Osteoblast (primary cell): Measurements from ENCODE around the gene PRG3. TPM values are rescaled to one million over a fixed set of nuclear protein-coding genes. Genes with fewer than 3 reads are reported as not detected.
"Not testable (repeated sequence)": the region's sequence is repeated elsewhere in the genome, so short reads cannot be mapped to it uniquely, and the experiment has no call there.

Experiments
- DNase-seq: peaks from one replicate; pipeline ENCODE4 v3.0.0; 2011; ENCODE audit warnings: low spot score, mixed read lengths; ENCODE audit not compliant: insufficient read length; ENCODE audit errors: missing footprints
- H2AFZ ChIP-seq: 2 replicates; pipeline ENCODE4 v1.6.0; 2011; ENCODE audit warnings: mild to moderate bottlenecking, low read length
- H3K27ac ChIP-seq: 2 replicates; pipeline ENCODE4 v1.5.1; 2011; ENCODE audit warnings: mild to moderate bottlenecking, low read depth, low read length, moderate library complexity
- H3K27me3 ChIP-seq: 2 replicates; pipeline ENCODE4 v1.6.0; 2012; ENCODE audit warnings: mild to moderate bottlenecking, control low read depth, inconsistent platforms, low read length, moderate library complexity; ENCODE audit not compliant: insufficient read depth
- H3K36me3 ChIP-seq: 2 replicates; pipeline ENCODE4 v1.5.1; 2011; ENCODE audit warnings: mild to moderate bottlenecking, low read length, control low read depth, moderate library complexity; ENCODE audit not compliant: insufficient read depth
- H3K4me1 ChIP-seq: 2 replicates; pipeline ENCODE4 v1.5.1; 2011; ENCODE audit warnings: mild to moderate bottlenecking, low read length, control low read depth, moderate library complexity; ENCODE audit not compliant: insufficient read depth
- H3K4me2 ChIP-seq: 2 replicates; pipeline ENCODE4 v1.6.0; 2011; ENCODE audit warnings: mild to moderate bottlenecking, low read length; ENCODE audit not compliant: insufficient read depth
- H3K4me3 ChIP-seq: fragments of 200-600 bp; sonication (generic); 3 replicates; pipeline ENCODE4 v1.5.1; 2012; ENCODE audit warnings: mild to moderate bottlenecking, low read length, inconsistent platforms; ENCODE audit not compliant: insufficient read depth
- H3K79me2 ChIP-seq: 2 replicates; pipeline ENCODE4 v1.6.0; 2012; ENCODE audit warnings: mild to moderate bottlenecking, low read length, control low read depth, inconsistent platforms; ENCODE audit not compliant: insufficient read depth
- H3K9me3 ChIP-seq: 2 replicates; pipeline ENCODE4 v1.5.1; 2011; ENCODE audit warnings: low read depth, low read length, control low read depth
- H4K20me1 ChIP-seq: 2 replicates; pipeline ENCODE4 v1.6.0; 2012; ENCODE audit warnings: mild to moderate bottlenecking, low read length, control low read depth; ENCODE audit not compliant: insufficient read depth
- total RNA-seq: library from RNA; depleted of rRNA; stranded (reverse); fragments of >200 nt; gene quantifications from 2 replicates; pipeline ENCODE4 v1.2.3, GENCODE V29; 2012
- TF ChIP-seq, protein P1 (sequence below): IDR thresholded peaks from 2 replicates; pipeline ENCODE4 v1.5.1; 2011; ENCODE audit warnings: mild to moderate bottlenecking, low read depth, low read length, moderate library complexity; ENCODE audit errors: extremely low read depth

The PRG3 gene
- total RNA-seq, 1 donor: not detected

DNA sequence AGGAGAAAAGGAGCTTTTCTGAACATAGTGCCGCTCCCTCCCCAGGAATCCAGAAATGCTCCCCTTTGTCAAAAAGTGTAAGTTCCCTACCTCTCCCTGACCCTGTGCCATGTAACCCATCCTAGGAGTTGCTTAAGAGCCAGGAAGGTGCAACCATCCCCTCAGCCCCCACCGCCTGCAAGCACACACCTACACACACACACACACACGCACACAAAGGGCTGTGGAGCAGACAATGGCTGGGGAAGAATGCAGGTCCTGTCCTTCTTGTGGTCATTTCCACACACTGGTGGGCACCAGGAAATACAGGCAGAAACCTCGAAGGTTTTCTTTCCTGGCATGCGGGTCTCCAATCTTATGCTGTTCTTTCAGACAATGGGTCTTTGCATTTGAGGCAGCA is 41.6 kb downstream of the PRG3 start:
- peak; percentile 71 for DNase-seq
- TF ChIP-seq, protein P1, sequence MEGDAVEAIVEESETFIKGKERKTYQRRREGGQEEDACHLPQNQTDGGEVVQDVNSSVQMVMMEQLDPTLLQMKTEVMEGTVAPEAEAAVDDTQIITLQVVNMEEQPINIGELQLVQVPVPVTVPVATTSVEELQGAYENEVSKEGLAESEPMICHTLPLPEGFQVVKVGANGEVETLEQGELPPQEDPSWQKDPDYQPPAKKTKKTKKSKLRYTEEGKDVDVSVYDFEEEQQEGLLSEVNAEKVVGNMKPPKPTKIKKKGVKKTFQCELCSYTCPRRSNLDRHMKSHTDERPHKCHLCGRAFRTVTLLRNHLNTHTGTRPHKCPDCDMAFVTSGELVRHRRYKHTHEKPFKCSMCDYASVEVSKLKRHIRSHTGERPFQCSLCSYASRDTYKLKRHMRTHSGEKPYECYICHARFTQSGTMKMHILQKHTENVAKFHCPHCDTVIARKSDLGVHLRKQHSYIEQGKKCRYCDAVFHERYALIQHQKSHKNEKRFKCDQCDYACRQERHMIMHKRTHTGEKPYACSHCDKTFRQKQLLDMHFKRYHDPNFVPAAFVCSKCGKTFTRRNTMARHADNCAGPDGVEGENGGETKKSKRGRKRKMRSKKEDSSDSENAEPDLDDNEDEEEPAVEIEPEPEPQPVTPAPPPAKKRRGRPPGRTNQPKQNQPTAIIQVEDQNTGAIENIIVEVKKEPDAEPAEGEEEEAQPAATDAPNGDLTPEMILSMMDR: no peak
- peaks cover 16% of the 10 kb centered on the region for H3K4me1 ChIP-seq

GRCh38 chr11:57338142-57338541 is 42.8 kb downstream of the PRG3 start, which contains the start of gene P2RX3:
Gene P2RX3 (plus strand): TSS chr11:57338352. CDS start chr11:57338551, 199 bp downstream.
- Histone ChIP-seq H3K27ac (no peak within 1 kb of the TSS), H3K9me3 (no peaks in the 10 kb centered on the region), H3K79me2 (peaks cover 34% of the 10 kb centered on the region), H3K36me3 (peaks cover 10% of the 10 kb centered on the region), H3K4me1 (peaks cover 18% of the 10 kb centered on the region), H3K4me3 (no peak within 1 kb of the TSS), H2AFZ (no peak within 1 kb of the TSS), H4K20me1 (no peaks in the 10 kb centered on the region), H3K27me3 (peaks cover 18% of the 10 kb centered on the region), H3K4me2 (no peak within 1 kb of the TSS)
- DNase-seq: peak; percentile 43
- TF ChIP-seq, protein P1: no peak

More for the DNA sequence above, 41.6 kb downstream of the PRG3 start:
- H3K36me3 ChIP-seq: peaks cover under 1% of the 10 kb centered on the region
- peaks cover 22% of the 10 kb centered on the region for H3K79me2 ChIP-seq
- peaks cover 18% of the 10 kb centered on the region for H3K27me3 ChIP-seq
- no peaks in the 10 kb centered on the region for H3K9me3 ChIP-seq
- no peaks in the 10 kb centered on the region for H4K20me1 ChIP-seq
- H3K4me3 ChIP-seq: no peak overlapping the region
- no peak overlapping the region for H2AFZ ChIP-seq
- no peak overlapping the region for H3K4me2 ChIP-seq
- no peak overlapping the region for H3K27ac ChIP-seq

GRCh38 chr11:57336856-57337255 is 44.1 kb downstream of the PRG3 start:
- not testable (repeated sequence) for H3K9me3 ChIP-seq, H3K4me2 ChIP-seq, H2AFZ ChIP-seq, DNase-seq, H3K4me3 ChIP-seq, H3K27ac ChIP-seq, H4K20me1 ChIP-seq
- Histone ChIP-seq H3K27me3 (peaks cover 18% of the 10 kb centered on the region), H3K36me3 (peaks cover 23% of the 10 kb centered on the region), H3K4me1 (peaks cover 18% of the 10 kb centered on the region), H3K79me2 (peaks cover 40% of the 10 kb centered on the region)

- peak; percentile 86 for DNase-seq
- peak overlapping the region; percentile 94 for H2AFZ ChIP-seq
- H3K79me2 ChIP-seq: peaks cover 40% of the 10 kb centered on the region
- peaks cover 29% of the 10 kb centered on the region for H3K36me3 ChIP-seq
- peak overlapping the region; percentile 68 for H3K27ac ChIP-seq
- no peaks in the 10 kb centered on the region for H3K9me3 ChIP-seq
- H3K4me2 ChIP-seq: peak overlapping the region; percentile 90
- no peaks in the 10 kb centered on the region for H4K20me1 ChIP-seq
- H3K4me1 ChIP-seq: peaks cover 18% of the 10 kb centered on the region
- H3K27me3 ChIP-seq: peaks cover 18% of the 10 kb centered on the region
- H3K4me3 ChIP-seq: peak overlapping the region; percentile 80
- TF ChIP-seq, protein P1: no peak
Measured at GRCh38 chr11:57336111-57336666, 44.8 kb downstream of the PRG3 start.
